Measurements from ENCODE around the gene NAPB.
"Not testable (repeated sequence)": the region's sequence is repeated elsewhere in the genome, so short reads cannot be mapped to it uniquely, and the experiment has no call there.

NAPB gene
- 13.0 to 20.5 (median 17.1) reads per million in 3 donors for total RNA-seq

- H3K4me1 ChIP-seq (ENCODE audit: control insufficient read depth, insufficient read depth, low read length, poor library complexity, severe bottlenecking) = peaks cover 6% of the 10 kb centered on the region
- peak; percentile 74 to 85 (median 84) for DNase-seq
- H3K36me3 ChIP-seq (ENCODE audit: control insufficient read depth, insufficient read depth, low read length) = no peaks in the 10 kb centered on the region
- H3K4me3 ChIP-seq (ENCODE audit: insufficient read depth, low read depth, low read length, poor library complexity, severe bottlenecking) = peak within 1 kb of the TSS; percentile 98
- peak within 1 kb of the TSS; percentile 67 for H3K27ac ChIP-seq (ENCODE audit: insufficient read depth, low read length, poor library complexity, severe bottlenecking)
- no peaks in the 10 kb centered on the region for H3K9me3 ChIP-seq (ENCODE audit: control insufficient read depth, low read length)
- H3K27me3 ChIP-seq (replicated peaks; ENCODE audit: control insufficient read depth, insufficient read depth, low read length, poor library complexity, severe bottlenecking) = no peaks in the 10 kb centered on the region
Measured at GRCh38 chr20:23420943-23421931, at the start of gene NAPB. Gene NAPB (minus strand): TSS chr20:23421488. CDS start chr20:23421402, 86 bp downstream.

- not testable (repeated sequence) for H3K27me3 ChIP-seq (replicated peaks; ENCODE audit: control insufficient read depth, insufficient read depth, low read length, poor library complexity, severe bottlenecking); H3K4me1 ChIP-seq (ENCODE audit: control insufficient read depth, insufficient read depth, low read length, poor library complexity, severe bottlenecking); H3K9me3 ChIP-seq (ENCODE audit: control insufficient read depth, low read length); H3K36me3 ChIP-seq (ENCODE audit: control insufficient read depth, insufficient read depth, low read length); H3K4me3 ChIP-seq (ENCODE audit: insufficient read depth, low read depth, low read length, poor library complexity, severe bottlenecking); H3K27ac ChIP-seq (ENCODE audit: insufficient read depth, low read length, poor library complexity, severe bottlenecking); DNase-seq
Measured at GRCh38 chr20:23466961-23467360, 45.7 kb upstream of the NAPB start.

DNA sequence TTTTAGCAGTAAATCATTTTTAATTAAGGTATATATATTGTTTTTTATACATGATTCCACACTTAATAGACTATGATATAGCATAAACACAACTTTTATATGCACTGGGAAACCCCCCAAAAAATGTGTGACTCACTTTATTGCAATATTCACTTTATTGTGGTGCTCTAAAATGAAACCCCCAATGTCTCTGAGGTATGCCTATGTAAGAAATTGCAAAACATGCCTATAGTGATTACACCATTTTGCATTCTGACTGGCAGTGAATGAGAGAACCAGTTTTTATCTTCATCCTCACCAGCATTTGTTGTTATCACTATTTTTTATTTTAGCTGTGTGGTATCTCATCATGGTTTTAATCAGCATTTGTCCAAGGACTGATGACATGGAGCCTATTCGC is 39.9 kb upstream of the NAPB start:
- no peaks in the 10 kb centered on the region for H3K36me3 ChIP-seq (ENCODE audit: control insufficient read depth, insufficient read depth, low read length)
- H3K27me3 ChIP-seq (replicated peaks; ENCODE audit: control insufficient read depth, insufficient read depth, low read length, poor library complexity, severe bottlenecking) = no peaks in the 10 kb centered on the region
- no peaks in the 10 kb centered on the region for H3K4me1 ChIP-seq (ENCODE audit: control insufficient read depth, insufficient read depth, low read length, poor library complexity, severe bottlenecking)
- H3K27ac ChIP-seq (ENCODE audit: insufficient read depth, low read length, poor library complexity, severe bottlenecking) = no peak overlapping the region
- H3K9me3 ChIP-seq (ENCODE audit: control insufficient read depth, low read length) = no peaks in the 10 kb centered on the region
- no peak for DNase-seq
- no peak overlapping the region for H3K4me3 ChIP-seq (ENCODE audit: insufficient read depth, low read depth, low read length, poor library complexity, severe bottlenecking)

- no peak for DNase-seq
- no peaks in the 10 kb centered on the region for H3K9me3 ChIP-seq (ENCODE audit: control insufficient read depth, low read length)
- H3K4me1 ChIP-seq (ENCODE audit: control insufficient read depth, insufficient read depth, low read length, poor library complexity, severe bottlenecking) = no peaks in the 10 kb centered on the region
- no peak overlapping the region for H3K27ac ChIP-seq (ENCODE audit: insufficient read depth, low read length, poor library complexity, severe bottlenecking)
- H3K36me3 ChIP-seq (ENCODE audit: control insufficient read depth, insufficient read depth, low read length) = no peaks in the 10 kb centered on the region
- H3K27me3 ChIP-seq (replicated peaks; ENCODE audit: control insufficient read depth, insufficient read depth, low read length, poor library complexity, severe bottlenecking) = no peaks in the 10 kb centered on the region
- H3K4me3 ChIP-seq (ENCODE audit: insufficient read depth, low read depth, low read length, poor library complexity, severe bottlenecking) = no peak overlapping the region
Measured at GRCh38 chr20:23459461-23460150, 38.3 kb upstream of the NAPB start.

GRCh38 chr20:23456873-23457272 is 35.6 kb upstream of the NAPB start:
- Histone ChIP-seq H3K4me1 (ENCODE audit: control insufficient read depth, insufficient read depth, low read length, poor library complexity, severe bottlenecking) (no peaks in the 10 kb centered on the region), H3K4me3 (ENCODE audit: insufficient read depth, low read depth, low read length, poor library complexity, severe bottlenecking) (no peak overlapping the region), H3K27me3 (replicated peaks; ENCODE audit: control insufficient read depth, insufficient read depth, low read length, poor library complexity, severe bottlenecking) (no peaks in the 10 kb centered on the region), H3K36me3 (ENCODE audit: control insufficient read depth, insufficient read depth, low read length) (no peaks in the 10 kb centered on the region), H3K27ac (ENCODE audit: insufficient read depth, low read length, poor library complexity, severe bottlenecking) (no peak overlapping the region), H3K9me3 (ENCODE audit: control insufficient read depth, low read length) (no peaks in the 10 kb centered on the region)
- no peak for DNase-seq

- no peak for DNase-seq
- H3K4me3 ChIP-seq (ENCODE audit: insufficient read depth, low read depth, low read length, poor library complexity, severe bottlenecking) = no peak overlapping the region
- H3K27ac ChIP-seq (ENCODE audit: insufficient read depth, low read length, poor library complexity, severe bottlenecking) = no peak overlapping the region
- H3K4me1 ChIP-seq (ENCODE audit: control insufficient read depth, insufficient read depth, low read length, poor library complexity, severe bottlenecking) = no peaks in the 10 kb centered on the region
- H3K27me3 ChIP-seq (replicated peaks; ENCODE audit: control insufficient read depth, insufficient read depth, low read length, poor library complexity, severe bottlenecking) = no peaks in the 10 kb centered on the region
- H3K9me3 ChIP-seq (ENCODE audit: control insufficient read depth, low read length) = no peaks in the 10 kb centered on the region
- no peaks in the 10 kb centered on the region for H3K36me3 ChIP-seq (ENCODE audit: control insufficient read depth, insufficient read depth, low read length)
Measured at GRCh38 chr20:23456409-23456808, 35.1 kb upstream of the NAPB start.

GRCh38 chr20:23455639-23456038 is 34.4 kb upstream of the NAPB start:
- Histone ChIP-seq H3K4me3 (ENCODE audit: insufficient read depth, low read depth, low read length, poor library complexity, severe bottlenecking) (no peak overlapping the region), H3K36me3 (ENCODE audit: control insufficient read depth, insufficient read depth, low read length) (no peaks in the 10 kb centered on the region), H3K27me3 (replicated peaks; ENCODE audit: control insufficient read depth, insufficient read depth, low read length, poor library complexity, severe bottlenecking) (no peaks in the 10 kb centered on the region), H3K27ac (ENCODE audit: insufficient read depth, low read length, poor library complexity, severe bottlenecking) (no peak overlapping the region), H3K9me3 (ENCODE audit: control insufficient read depth, low read length) (no peaks in the 10 kb centered on the region), H3K4me1 (ENCODE audit: control insufficient read depth, insufficient read depth, low read length, poor library complexity, severe bottlenecking) (no peaks in the 10 kb centered on the region)
- DNase-seq = no peak

GRCh38 chr20:23454816-23455215 is 33.5 kb upstream of the NAPB start:
- Histone ChIP-seq H3K27me3 (replicated peaks; ENCODE audit: control insufficient read depth, insufficient read depth, low read length, poor library complexity, severe bottlenecking) (no peaks in the 10 kb centered on the region), H3K27ac (ENCODE audit: insufficient read depth, low read length, poor library complexity, severe bottlenecking) (no peak overlapping the region), H3K4me1 (ENCODE audit: control insufficient read depth, insufficient read depth, low read length, poor library complexity, severe bottlenecking) (no peaks in the 10 kb centered on the region), H3K9me3 (ENCODE audit: control insufficient read depth, low read length) (no peaks in the 10 kb centered on the region), H3K36me3 (ENCODE audit: control insufficient read depth, insufficient read depth, low read length) (no peaks in the 10 kb centered on the region), H3K4me3 (ENCODE audit: insufficient read depth, low read depth, low read length, poor library complexity, severe bottlenecking) (no peak overlapping the region)
- no peak for DNase-seq

DNA sequence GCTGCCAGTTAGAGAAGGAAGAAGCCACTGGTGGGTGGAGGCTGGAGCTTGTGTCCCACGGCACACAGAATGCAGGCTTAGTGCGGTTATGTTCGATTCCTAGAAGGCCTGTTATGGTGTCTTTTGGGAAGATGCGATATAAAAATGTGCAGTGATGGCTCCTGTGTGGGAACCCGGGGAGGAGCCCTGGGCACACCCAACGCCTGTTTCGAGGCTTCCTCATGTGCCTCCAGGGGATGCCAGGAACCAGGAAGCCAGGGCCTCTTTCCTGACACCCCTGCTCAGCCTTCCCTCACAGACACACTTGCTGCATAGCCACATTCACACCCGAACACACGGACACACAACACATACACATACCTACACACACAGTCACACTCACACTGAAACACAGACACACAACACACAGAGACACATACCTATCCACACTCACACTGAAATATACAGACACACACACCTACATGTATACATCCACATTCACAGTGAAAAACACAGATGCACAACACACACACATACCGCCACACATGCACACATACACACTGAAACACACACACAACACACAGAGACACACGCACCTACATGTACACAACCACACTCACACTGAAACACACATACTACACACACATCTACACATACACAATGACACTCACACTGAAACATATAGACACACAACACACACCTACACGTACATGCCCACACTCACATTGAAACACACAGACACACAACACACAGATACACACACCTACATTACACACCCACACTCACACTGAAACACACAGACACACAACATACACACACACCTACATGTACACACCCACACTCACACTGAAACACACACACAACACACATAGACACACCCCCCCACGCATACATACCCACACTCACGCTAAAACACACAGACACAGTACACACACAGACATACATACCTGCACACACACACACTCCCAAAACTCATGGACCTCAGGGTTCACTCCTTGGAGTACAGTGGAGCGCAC is 32.6 kb upstream of the NAPB start:
- H3K27me3 ChIP-seq (replicated peaks; ENCODE audit: control insufficient read depth, insufficient read depth, low read length, poor library complexity, severe bottlenecking) = no peaks in the 10 kb centered on the region
- DNase-seq = no peak
- no peaks in the 10 kb centered on the region for H3K9me3 ChIP-seq (ENCODE audit: control insufficient read depth, low read length)
- no peak overlapping the region for H3K4me3 ChIP-seq (ENCODE audit: insufficient read depth, low read depth, low read length, poor library complexity, severe bottlenecking)
- H3K27ac ChIP-seq (ENCODE audit: insufficient read depth, low read length, poor library complexity, severe bottlenecking) = no peak overlapping the region
- H3K4me1 ChIP-seq (ENCODE audit: control insufficient read depth, insufficient read depth, low read length, poor library complexity, severe bottlenecking) = no peaks in the 10 kb centered on the region
- H3K36me3 ChIP-seq (ENCODE audit: control insufficient read depth, insufficient read depth, low read length) = no peaks in the 10 kb centered on the region

Measured in effector memory CD4-positive, alpha-beta T cell (primary cell).